ENCODE data around the gene CLUH. TPM values are rescaled to one million over a fixed set of nuclear protein-coding genes. Genes with fewer than 3 reads are reported as not detected.

The CLUH gene
- total and polyA plus RNA-seq, 2 donors (not counting 1 experiment from before 2014, with no cell fraction given), result 53.1 to 64.6 TPM

DNA sequence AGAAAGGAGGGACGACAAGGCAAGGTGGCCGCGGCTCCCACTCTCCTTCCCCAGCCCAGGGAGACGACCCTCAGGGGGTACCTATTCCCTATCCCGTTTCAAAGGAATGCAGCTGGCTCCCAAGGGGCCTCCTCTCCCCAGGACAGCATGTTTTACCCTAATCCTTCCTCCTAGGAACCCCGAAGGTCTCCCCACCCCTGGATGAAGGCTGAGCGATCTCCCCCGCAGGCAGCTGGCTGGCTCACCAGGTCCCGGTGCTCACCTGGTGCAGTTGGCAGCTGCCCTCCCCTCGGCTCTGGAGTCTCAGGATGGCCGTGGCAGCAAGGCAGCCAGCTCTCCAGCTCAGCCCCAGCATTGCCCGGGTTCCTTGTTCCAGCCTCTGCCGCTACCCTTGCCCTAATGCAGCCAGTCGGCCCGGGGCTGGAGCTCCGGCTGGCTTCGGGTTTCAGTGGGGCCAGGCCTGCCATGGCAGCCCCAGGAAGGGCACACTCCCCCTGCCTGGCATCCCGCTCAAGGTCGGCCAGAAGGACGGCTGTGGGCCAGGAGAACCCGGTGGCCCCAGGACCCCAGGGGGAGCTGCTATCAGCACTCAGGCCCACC, 4.6 kb downstream of the CLUH start:
- no peak for ATAC-seq (ENCODE audit: low read depth)
- TF ChIP-seq EZH2 (IDR thresholded peaks at IDR 0.05; ENCODE audit: borderline replicate concordance, insufficient read depth, low read depth, low read length, poor library complexity, severe bottlenecking), result no peak
- TF ChIP-seq, protein P1, sequence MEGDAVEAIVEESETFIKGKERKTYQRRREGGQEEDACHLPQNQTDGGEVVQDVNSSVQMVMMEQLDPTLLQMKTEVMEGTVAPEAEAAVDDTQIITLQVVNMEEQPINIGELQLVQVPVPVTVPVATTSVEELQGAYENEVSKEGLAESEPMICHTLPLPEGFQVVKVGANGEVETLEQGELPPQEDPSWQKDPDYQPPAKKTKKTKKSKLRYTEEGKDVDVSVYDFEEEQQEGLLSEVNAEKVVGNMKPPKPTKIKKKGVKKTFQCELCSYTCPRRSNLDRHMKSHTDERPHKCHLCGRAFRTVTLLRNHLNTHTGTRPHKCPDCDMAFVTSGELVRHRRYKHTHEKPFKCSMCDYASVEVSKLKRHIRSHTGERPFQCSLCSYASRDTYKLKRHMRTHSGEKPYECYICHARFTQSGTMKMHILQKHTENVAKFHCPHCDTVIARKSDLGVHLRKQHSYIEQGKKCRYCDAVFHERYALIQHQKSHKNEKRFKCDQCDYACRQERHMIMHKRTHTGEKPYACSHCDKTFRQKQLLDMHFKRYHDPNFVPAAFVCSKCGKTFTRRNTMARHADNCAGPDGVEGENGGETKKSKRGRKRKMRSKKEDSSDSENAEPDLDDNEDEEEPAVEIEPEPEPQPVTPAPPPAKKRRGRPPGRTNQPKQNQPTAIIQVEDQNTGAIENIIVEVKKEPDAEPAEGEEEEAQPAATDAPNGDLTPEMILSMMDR (IDR thresholded peaks at IDR 0.05), result no peak
- intact Hi-C loops (cut with micrococcal nuclease), result no loop called here
- no peaks in the 10 kb centered on the region for H3K9me3 Mint-ChIP-seq (ENCODE audit: insufficient read depth)
- H3K27ac ChIP-seq (ENCODE audit: low read length in 2 of 2), result no peak overlapping the region
- H3K27ac Mint-ChIP-seq, result no peak overlapping the region
- H3K4me1 ChIP-seq (ENCODE audit: control insufficient read depth in 2 of 2, insufficient read depth in 2 of 2, low read length in 2 of 2), result peaks cover 26 to 42% of the 10 kb centered on the region in 2 donors
- H3K27me3 ChIP-seq (replicated peaks in 1 of 4; ENCODE audit: control extremely low read depth in 1 of 4, control insufficient read depth in 3 of 4, insufficient read depth in 4 of 4, low read length in 3 of 4), result no peaks in the 10 kb centered on the region
- ChIA-PET POLR2A (no interaction called here), CTCF (no interaction called here)
- H3K9ac ChIP-seq (ENCODE audit: low read length), result no peak overlapping the region
- H3K4me1 Mint-ChIP-seq, result peaks cover 44% of the 10 kb centered on the region
- H3K9me3 ChIP-seq (ENCODE audit: control extremely low read depth in 1 of 3, control insufficient read depth in 2 of 3, insufficient read depth in 1 of 3, low read length in 2 of 3), result no peaks in the 10 kb centered on the region
- DNase-seq, result no peak
- peaks cover 0 to 14% of the 10 kb centered on the region in 2 experiments for H3K36me3 ChIP-seq (replicated peaks in 1 of 2; ENCODE audit: control extremely low read depth in 1 of 2, control insufficient read depth in 1 of 2, extremely low read depth in 1 of 2, insufficient read depth in 2 of 2, low read length in 1 of 2)
- H4K20me1 ChIP-seq (ENCODE audit: control insufficient read depth, insufficient read depth, low read length, poor library complexity, severe bottlenecking), result peaks cover 75% of the 10 kb centered on the region
- no peak overlapping the region for H3K4me3 ChIP-seq (ENCODE audit: control extremely low read depth in 1 of 5, extremely low read depth in 1 of 5, insufficient read depth in 1 of 5, low read depth in 2 of 5, low read length in 4 of 5)
- no peak overlapping the region for H3K4me3 Mint-ChIP-seq
- H2AFZ ChIP-seq (ENCODE audit: insufficient read depth, low read depth, low read length, poor library complexity, severe bottlenecking), result no peak overlapping the region
- H3K79me2 ChIP-seq (ENCODE audit: control insufficient read depth, insufficient read depth, low read length), result peaks cover 68% of the 10 kb centered on the region
- H3K4me2 ChIP-seq (replicated peaks; ENCODE audit: low read depth, low read length, poor library complexity, severe bottlenecking), result no peak overlapping the region
- H3K27me3 Mint-ChIP-seq, result no peaks in the 10 kb centered on the region
- WGBS (ENCODE audit: insufficient coverage), result 94% methylated on average over 19 of the region's 21 CpGs

DNA sequence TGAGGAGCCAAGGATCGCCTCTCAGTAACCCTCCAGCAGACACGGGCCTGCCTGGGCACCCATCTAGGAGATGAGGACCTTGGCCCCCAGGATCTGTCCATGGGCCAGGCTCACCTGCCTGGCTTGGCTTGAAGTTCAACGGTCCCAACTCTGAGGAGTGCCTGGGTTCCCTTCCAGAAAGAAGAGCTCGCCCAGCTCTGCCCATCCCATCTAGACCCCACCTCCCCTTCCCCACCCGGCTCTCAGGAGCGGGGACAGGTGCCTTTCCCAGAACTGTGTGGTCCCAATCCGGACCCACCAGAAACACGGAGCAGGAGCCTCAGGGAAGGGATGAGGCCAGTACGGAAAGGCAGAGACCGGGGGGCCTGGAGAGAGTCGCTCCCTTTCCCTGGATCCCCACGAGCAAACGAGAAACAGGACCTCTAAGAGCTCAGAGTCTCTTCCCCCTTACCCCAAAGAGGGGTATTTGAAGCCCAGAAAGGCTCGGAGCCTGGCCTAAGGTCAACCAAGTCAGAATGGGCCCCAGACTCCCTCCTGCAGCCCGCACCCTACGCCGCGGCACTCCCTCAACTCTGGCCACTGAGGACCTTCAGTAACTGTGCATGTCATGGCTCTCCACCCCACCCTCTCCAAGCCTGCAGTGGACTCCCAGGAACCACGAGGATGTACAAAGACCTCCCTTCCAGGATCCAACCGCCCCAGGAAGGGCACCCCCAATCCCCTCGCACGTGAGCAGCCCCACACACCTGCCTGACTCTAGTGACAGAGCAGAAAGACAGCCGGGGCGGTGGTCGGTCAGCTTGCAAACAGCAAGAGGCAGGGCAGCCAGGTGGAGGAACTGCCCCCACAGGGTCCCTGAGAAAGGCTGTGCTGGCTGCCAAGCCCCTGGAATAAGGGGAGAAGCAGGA, 5.4 kb downstream of the CLUH start:
- Mint-ChIP-seq H3K4me1 (peaks cover 41% of the 10 kb centered on the region), H3K27ac (no peak overlapping the region), H3K27me3 (no peaks in the 10 kb centered on the region), H3K9me3 (ENCODE audit: insufficient read depth) (no peaks in the 10 kb centered on the region), H3K4me3 (no peak overlapping the region)
- ChIA-PET CTCF (interaction anchor here (1.2 kb wide), 1 partner anchor 31 kb away, joined by 3 read pairs; no protein-coding TSS in a partner anchor), POLR2A (no interaction called here)
- no peak overlapping the region for H3K27ac ChIP-seq (ENCODE audit: low read length in 2 of 2)
- WGBS (ENCODE audit: insufficient coverage), result 96% methylated on average over 23 of the region's 25 CpGs
- peaks cover 64% of the 10 kb centered on the region for H3K79me2 ChIP-seq (ENCODE audit: control insufficient read depth, insufficient read depth, low read length)
- H3K9me3 ChIP-seq (ENCODE audit: control extremely low read depth in 1 of 3, control insufficient read depth in 2 of 3, insufficient read depth in 1 of 3, low read length in 2 of 3), result no peaks in the 10 kb centered on the region
- ATAC-seq (ENCODE audit: low read depth) (no peak), DNase-seq (no peak)
- intact Hi-C loops (cut with micrococcal nuclease), result no loop called here
- peaks cover 0 to 20% of the 10 kb centered on the region in 2 experiments for H3K36me3 ChIP-seq (replicated peaks in 1 of 2; ENCODE audit: control extremely low read depth in 1 of 2, control insufficient read depth in 1 of 2, extremely low read depth in 1 of 2, insufficient read depth in 2 of 2, low read length in 1 of 2)
- no peak overlapping the region for H2AFZ ChIP-seq (ENCODE audit: insufficient read depth, low read depth, low read length, poor library complexity, severe bottlenecking)
- H3K4me3 ChIP-seq (ENCODE audit: control extremely low read depth in 1 of 5, extremely low read depth in 1 of 5, insufficient read depth in 1 of 5, low read depth in 2 of 5, low read length in 4 of 5), result no peak overlapping the region
- H4K20me1 ChIP-seq (ENCODE audit: control insufficient read depth, insufficient read depth, low read length, poor library complexity, severe bottlenecking), result peaks cover 75% of the 10 kb centered on the region
- H3K27me3 ChIP-seq (replicated peaks in 1 of 4; ENCODE audit: control extremely low read depth in 1 of 4, control insufficient read depth in 3 of 4, insufficient read depth in 4 of 4, low read length in 3 of 4), result no peaks in the 10 kb centered on the region
- no peak for TF ChIP-seq EZH2 (IDR thresholded peaks at IDR 0.05; ENCODE audit: borderline replicate concordance, insufficient read depth, low read depth, low read length, poor library complexity, severe bottlenecking)
- TF ChIP-seq, protein P1 (IDR thresholded peaks at IDR 0.05), result no peak
- H3K9ac ChIP-seq (ENCODE audit: low read length), result no peak overlapping the region
- H3K4me2 ChIP-seq (replicated peaks; ENCODE audit: low read depth, low read length, poor library complexity, severe bottlenecking), result no peak overlapping the region
- H3K4me1 ChIP-seq (ENCODE audit: control insufficient read depth in 2 of 2, insufficient read depth in 2 of 2, low read length in 2 of 2), result peaks cover 26 to 39% of the 10 kb centered on the region in 2 donors

Measured in B cell (primary cell).